OCI-M2 (cell line): ENCODE results near the gene GPHA2.

ENCODE experiments used
- DNase-seq: peaks from one replicate; lab custom pipeline; 2025; ENCODE audit not compliant: unreplicated experiment; lab: John Stamatoyannopoulos, UW

The GPHA2 gene

DNA sequence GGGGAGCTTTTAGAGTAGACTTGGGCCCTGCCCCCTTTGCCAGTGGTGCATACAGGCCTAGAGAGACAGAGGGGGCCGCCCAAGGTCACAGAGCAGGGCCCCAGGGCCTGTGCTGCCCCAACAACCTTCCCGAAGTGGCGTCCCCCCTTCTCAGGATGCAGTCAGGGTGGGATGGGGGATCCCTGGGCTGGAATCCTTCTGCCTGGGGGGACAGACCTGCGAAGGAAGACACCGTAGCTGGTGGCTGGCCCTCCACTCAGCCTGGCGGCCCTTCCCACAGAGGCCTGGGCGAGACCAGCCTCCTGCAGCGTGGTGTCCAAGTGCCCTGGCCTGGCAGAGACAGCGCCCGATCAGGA lies 42.9 kb downstream of the GPHA2 start:
- no peak for DNase-seq

DNA sequence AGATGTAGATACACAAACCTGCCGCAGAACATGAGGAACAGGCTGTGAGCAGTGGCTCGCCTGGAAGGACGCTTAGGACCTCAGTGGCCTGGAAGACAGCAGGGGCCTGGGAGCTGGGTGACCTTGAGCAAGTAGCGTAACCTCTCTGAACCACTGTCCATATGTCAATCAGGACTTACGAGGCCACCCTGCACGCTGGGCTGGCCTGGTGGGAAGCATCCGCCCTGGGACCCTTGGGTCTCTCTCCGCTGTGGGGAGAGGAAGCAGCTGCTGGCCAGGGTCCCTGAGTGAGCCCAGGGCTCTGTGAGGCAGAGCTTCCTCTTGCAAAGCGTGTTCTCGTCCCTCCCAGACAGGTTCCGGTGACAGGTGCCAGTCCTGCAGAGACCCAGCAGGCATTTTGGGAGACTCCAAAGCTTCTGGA lies 43.3 kb downstream of the GPHA2 start:
- no peak for DNase-seq

DNA sequence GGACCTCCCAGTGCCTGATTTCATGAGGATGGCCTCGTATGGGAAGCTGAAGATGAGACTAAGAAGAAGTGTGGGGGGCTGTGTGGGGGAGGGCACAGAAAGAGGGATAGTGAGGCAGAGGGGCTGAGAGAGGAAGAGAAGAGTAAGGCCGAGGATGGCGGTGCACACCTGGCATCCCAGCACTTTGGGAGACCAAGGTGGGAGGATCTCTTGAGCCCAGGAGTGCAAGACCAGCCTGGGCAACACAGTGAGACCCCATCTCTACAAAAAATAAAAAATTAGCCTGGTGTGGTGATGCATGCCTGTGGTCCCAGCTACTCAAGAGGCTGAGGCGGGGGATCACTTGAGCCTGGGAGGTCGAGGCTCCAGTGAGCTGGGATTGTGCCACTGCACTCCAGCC lies 43.8 kb downstream of the GPHA2 start:
- DNase-seq, result no peak

DNA sequence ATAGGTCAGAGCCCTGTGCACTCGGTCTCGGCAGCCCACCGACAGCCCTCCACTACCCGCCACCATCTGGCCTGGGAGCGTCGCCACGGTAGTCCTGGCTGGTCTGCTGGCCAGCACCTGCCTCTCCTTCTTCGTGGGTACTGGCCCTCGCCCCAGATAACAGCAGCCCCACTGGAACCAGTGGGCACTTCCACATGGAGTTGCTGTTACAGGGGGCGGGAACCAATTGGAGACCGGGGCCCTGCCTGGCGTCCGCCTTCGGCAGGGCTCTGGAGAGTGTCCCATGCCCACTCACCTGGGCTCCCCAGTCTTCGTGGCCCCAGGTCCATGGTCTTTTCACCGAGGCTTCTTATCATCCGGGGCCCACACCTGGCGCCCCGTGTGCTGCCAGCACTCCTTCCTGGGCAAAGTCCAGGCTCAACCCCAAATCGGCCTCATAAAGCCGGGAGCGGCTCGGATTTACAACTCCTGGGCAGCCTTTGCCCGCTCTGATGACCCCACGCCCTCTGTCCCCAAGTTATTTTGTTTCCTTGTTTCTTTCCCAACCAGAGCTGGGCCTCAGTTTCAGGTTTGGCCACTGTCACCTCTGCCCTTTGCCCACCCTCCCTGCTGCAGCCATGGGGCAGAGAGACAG lies 44.4 kb downstream of the GPHA2 start:
- DNase-seq, result no peak

DNA sequence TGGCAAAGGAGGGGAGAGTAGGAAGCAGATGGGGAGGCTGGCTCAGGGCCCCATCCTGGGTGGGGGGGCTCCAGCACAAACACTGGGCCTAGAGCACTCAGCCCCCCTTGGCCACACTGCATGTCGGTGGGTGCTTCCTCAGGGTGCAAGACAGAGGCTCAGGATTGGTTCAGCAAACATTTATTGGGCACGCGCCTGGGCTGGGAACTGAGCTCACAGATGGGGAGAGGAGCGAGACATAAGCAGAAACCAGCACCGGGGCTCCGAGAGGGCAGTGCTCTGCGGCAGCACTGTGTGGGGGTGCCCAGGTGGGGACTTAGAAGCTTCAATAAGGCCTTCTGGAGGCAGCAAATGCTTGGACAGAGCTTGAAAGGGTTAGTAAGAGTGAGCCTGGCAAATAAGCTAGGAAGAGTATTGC lies 45.2 kb downstream of the GPHA2 start:
- DNase-seq, result no peak

DNA sequence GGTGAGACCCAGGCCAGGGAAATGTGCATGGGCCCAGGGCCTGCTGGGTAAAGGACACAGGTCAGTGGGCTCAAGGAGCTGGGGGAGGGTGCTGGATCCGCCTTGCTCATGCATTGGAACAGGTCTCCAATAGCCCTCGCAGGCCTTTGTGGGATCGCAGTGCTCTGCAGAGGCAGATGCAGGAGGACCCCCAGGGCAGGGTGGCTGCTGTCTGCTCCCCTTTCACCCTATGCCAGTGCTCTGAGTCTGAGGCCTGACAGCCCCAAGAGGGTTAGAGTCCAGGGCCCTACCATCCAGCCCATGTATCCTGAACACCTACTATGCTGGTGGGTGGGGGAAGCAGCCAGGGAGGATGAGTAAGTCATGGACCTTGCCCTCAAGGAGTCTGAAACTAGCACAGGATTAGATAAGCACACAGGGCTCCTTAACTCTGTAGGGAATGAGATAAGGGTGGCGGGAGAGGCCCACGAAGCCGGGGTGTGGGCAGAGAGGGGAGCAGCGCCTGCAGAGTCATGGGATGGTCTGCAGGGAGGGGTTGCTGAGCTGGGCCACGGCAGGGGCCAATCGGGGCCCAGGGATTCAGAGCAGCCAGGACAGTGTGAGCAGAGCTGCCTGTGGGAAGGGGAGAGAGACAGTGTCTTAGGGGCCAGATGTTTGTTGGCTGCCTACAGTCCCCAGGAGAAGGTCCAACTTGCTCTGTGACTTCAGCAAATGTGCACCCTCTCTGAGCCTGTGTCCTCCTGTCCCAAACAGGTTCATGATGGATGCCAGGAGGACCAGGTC lies 46.8 kb downstream of the GPHA2 start:
- peak; percentile 68 for DNase-seq

DNA sequence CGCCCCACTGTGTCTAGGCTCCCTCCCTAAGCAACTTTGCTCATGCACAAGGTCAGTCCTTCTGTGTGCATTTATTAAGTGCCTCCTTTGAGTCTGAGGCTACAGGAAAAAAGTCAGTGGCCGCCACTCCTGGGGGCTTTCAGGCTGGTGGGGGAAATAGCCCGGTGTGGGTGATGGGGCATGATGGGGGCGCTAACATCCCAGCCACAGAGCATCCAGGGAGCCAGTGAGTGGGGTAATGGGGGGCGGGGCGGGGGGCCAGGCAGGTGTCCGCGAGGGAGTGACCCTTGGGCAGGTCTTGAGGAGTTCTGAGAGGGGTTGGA lies 47.3 kb downstream of the GPHA2 start:
- no peak for DNase-seq

DNA sequence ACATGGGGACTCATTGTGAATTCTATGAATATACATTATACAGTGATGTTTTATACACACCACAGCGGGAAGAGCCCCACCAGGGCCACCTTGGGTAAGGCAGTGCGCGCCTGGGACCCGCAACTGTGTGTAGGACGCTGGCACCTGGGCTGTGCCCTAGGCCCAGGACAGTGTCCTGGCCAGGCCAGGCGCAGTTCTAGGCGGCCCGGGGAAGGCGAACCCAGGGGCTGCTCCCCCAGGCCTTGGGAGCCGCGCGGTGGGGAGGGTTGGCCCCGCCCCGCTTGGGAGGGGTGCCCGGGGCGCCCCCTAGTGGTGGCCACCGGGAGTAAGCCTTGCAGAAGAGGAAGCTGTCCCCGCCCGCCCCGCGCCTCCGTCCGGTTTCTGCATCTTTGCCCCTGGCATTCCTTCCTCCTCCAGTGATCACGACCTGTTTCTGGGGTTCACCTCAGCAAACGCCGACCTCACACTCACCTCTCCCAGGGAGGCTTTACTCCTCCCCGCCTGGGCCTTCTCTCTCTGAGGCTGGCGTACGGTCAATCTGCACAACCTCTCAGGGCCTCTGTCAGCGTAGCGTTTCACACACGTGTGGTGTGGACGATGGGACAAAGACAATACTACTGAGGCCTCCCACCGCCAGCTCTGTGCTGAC lies 47.8 kb downstream of the GPHA2 start:
- DNase-seq, result no peak

DNA sequence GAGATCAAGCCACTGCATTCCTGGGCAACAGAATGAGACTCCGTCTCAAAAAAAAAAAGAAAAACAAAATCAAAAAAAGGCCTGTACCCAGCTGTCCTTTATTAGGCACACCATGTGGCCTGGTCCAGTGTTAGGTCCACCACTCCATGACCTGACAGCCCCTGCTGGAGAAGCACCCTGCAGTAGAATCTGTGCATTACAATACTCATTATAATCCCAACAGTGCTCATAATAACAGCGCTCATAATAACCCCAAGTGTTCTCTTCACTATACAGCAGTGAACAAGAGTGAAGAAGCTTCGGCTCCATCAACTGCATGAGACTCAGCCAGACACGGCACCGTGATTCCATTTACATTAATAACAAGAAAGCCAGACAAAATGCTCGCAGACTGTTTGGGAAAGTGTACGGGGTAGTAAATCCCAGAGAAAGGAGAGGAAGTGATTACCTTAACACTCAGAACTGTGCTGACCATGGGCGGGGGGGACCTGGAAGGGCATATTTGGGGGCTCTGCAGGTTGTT lies 48.4 kb downstream of the GPHA2 start:
- no peak for DNase-seq

DNA sequence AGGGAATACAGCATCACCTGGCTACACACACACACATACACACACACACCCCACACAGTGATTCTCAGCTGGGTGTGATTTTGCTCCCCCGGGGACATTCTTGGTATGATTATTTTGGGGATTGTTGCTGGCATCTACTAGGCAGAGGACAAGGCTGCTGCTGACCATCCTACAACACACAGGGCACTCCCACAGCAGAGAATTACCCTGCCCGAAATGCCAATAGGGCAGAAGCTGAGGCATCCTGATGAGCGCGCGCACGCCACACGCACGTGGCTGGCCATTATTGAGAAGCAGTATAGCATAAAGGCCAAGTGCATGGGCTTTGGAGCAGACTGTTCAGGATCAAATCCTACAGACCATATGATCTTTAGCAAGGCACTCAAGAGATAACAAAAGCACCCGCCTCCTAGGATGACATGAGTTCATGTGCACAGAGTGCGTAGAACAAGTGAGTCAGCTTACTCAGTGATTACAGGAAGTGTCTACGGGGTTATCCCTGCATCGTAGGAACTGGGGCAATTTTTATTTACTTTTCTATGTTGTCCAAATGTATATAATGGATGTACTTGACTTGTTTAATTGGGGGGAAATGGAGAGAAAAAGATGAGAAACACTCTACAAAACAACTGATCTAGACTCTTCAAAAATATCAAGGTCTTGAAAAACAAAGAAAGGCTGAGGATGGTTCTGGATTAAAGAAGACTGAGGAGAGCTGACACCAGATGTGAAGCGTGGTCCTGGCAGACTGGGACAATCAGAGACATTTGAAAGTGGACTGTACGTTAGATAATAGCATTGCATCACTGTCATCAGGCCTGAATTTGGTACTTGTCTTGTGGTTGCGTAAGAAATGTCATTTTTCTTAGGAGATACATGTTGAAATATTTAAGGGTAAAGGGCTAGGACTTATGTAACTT lies 50.1 kb downstream of the GPHA2 start:
- peak; percentile 68 for DNase-seq
